Measurements from ENCODE around the gene RASSF7. TPM values are rescaled to one million over a fixed set of nuclear protein-coding genes. Genes with fewer than 3 reads are reported as not detected.

Gene RASSF7
- polyA plus RNA-seq, 1 of the 3 experiments (the other 2 are of a cell fraction): 19.8 TPM

- no peaks in the 10 kb centered on the region for H3K27me3 ChIP-seq (ENCODE audit: insufficient read depth)
- POLR2A ChIA-PET: no interaction called here
- H3K9me2 ChIP-seq: no peaks in the 10 kb centered on the region
- peaks cover 67% of the 10 kb centered on the region for H4K20me1 ChIP-seq (ENCODE audit: insufficient read depth)
- no peak for TF ChIP-seq POLR2AphosphoS5 (IDR thresholded peaks at IDR 0.05; ENCODE audit: low read depth, low read length)
- no peak for TF ChIP-seq YY1 (IDR thresholded peaks at IDR 0.05; ENCODE audit: low read depth)
- TF ChIP-seq MAX (IDR thresholded peaks at IDR 0.05; ENCODE audit: low read depth): no peak
- no peak for TF ChIP-seq JUND (IDR thresholded peaks at IDR 0.05)
- no peak for TF ChIP-seq TAF1 (IDR thresholded peaks at IDR 0.05; ENCODE audit: borderline replicate concordance, low read depth, low read length)
- TF ChIP-seq IRF3 (IDR thresholded peaks at IDR 0.05; ENCODE audit: low read depth, low read length): no peak
- TF ChIP-seq EZH2phosphoT487 (IDR thresholded peaks at IDR 0.05; ENCODE audit: borderline replicate concordance, low read depth): no peak
- no peak for TF ChIP-seq RFX5 (IDR thresholded peaks at IDR 0.05; ENCODE audit: low read length)
- no peak for TF ChIP-seq ZBTB33 (IDR thresholded peaks at IDR 0.05; ENCODE audit: borderline replicate concordance, low read depth)
- TF ChIP-seq FOXJ3 (CRISPR knock-in tag; IDR thresholded peaks at IDR 0.05): no peak
- no peak for TF ChIP-seq ELF1 (IDR thresholded peaks at IDR 0.05)
- no peak for TF ChIP-seq CHD2 (IDR thresholded peaks at IDR 0.05; ENCODE audit: low read length, partially characterized antibody)
- no peak overlapping the region for H3K4me2 ChIP-seq
- CTCF ChIA-PET: no interaction called here
- H3K79me2 ChIP-seq (ENCODE audit: insufficient read depth): peaks cover 69% of the 10 kb centered on the region
- H3K9me3 ChIP-seq: no peaks in the 10 kb centered on the region
- H3K36me3 ChIP-seq (replicated peaks in 1 of 2; ENCODE audit: control insufficient read depth in 1 of 2, insufficient read depth in 2 of 2, low read length in 1 of 2): peaks cover 27 to 60% of the 10 kb centered on the region in 2 experiments
- peaks cover 12% of the 10 kb centered on the region for H3F3A ChIP-seq (replicated peaks; ENCODE audit: insufficient read depth)
- no peaks in the 10 kb centered on the region for H3K4me1 ChIP-seq (ENCODE audit: control insufficient read depth in 1 of 2, insufficient read depth in 2 of 2, low read depth in 1 of 2, low read length in 1 of 2)
- H3K27ac ChIP-seq (ENCODE audit: low read depth in 2 of 2, low read length in 1 of 2): peak overlapping the region in 1 of 2 experiments; percentile 54; a peak in 1 of 4 replicates
- WGBS (ENCODE audit: low lambda C conversion rate): 87% methylated on average over 6 of the region's 8 CpGs
- no peak overlapping the region for H3K4me3 ChIP-seq (ENCODE audit: low read depth in 2 of 2, low read length in 1 of 2)
- H2AFZ ChIP-seq (ENCODE audit: low read depth): no peak overlapping the region
- DNase-seq: no peak
- no peak overlapping the region for H3K9ac ChIP-seq
Observed at GRCh38 chr11:587546-587945, 26.8 kb downstream of the RASSF7 start.

DNA sequence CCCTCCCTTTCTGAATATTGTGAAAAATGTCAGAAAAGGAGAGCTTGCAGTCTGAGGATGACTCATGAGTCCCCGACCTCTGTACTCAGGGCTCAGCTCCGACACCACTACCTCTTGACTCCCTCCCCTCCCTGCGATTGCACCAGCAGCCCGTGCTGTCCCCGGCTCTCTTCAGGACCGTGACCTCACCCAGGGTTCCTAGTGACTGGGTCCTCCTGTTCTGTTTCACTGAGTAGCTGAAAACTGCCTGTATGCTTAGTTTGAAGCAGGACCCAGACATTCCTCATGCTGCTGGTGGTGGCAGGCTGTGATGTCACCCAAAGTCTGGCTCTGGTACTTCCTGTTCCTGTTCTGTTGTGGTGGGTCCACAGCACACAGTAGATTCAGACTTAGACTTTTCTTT, 27.2 kb downstream of the RASSF7 start:
- H3K9ac ChIP-seq: no peak overlapping the region
- peaks cover 67% of the 10 kb centered on the region for H3K79me2 ChIP-seq (ENCODE audit: insufficient read depth)
- H3K4me3 ChIP-seq (ENCODE audit: low read depth in 2 of 2, low read length in 1 of 2): no peak overlapping the region
- H3F3A ChIP-seq (replicated peaks; ENCODE audit: insufficient read depth): peaks cover 12% of the 10 kb centered on the region
- no peaks in the 10 kb centered on the region for H3K9me3 ChIP-seq
- WGBS (ENCODE audit: low lambda C conversion rate): 50% methylated on average over 6 of the region's 6 CpGs
- POLR2A ChIA-PET: no interaction called here
- peaks cover 64% of the 10 kb centered on the region for H4K20me1 ChIP-seq (ENCODE audit: insufficient read depth)
- no peaks in the 10 kb centered on the region for H3K27me3 ChIP-seq (ENCODE audit: insufficient read depth)
- DNase-seq: no peak
- H3K4me2 ChIP-seq: no peak overlapping the region
- CTCF ChIA-PET: no interaction called here
- no peaks in the 10 kb centered on the region for H3K4me1 ChIP-seq (ENCODE audit: control insufficient read depth in 1 of 2, insufficient read depth in 2 of 2, low read depth in 1 of 2, low read length in 1 of 2)
- peak overlapping the region in 1 of 2 experiments; percentile 54; a peak in 2 of 4 replicates for H3K27ac ChIP-seq (ENCODE audit: low read depth in 2 of 2, low read length in 1 of 2)
- no peak overlapping the region for H2AFZ ChIP-seq (ENCODE audit: low read depth)
- no peaks in the 10 kb centered on the region for H3K9me2 ChIP-seq
- H3K36me3 ChIP-seq (replicated peaks in 1 of 2; ENCODE audit: control insufficient read depth in 1 of 2, insufficient read depth in 2 of 2, low read length in 1 of 2): peaks cover 31 to 63% of the 10 kb centered on the region in 2 experiments
- TF ChIP-seq, protein P1, sequence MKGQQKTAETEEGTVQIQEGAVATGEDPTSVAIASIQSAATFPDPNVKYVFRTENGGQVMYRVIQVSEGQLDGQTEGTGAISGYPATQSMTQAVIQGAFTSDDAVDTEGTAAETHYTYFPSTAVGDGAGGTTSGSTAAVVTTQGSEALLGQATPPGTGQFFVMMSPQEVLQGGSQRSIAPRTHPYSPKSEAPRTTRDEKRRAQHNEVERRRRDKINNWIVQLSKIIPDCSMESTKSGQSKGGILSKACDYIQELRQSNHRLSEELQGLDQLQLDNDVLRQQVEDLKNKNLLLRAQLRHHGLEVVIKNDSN (IDR thresholded peaks at IDR 0.05; ENCODE audit: borderline replicate concordance, low read depth): no peak
- TF ChIP-seq NRF1 (IDR thresholded peaks at IDR 0.05; ENCODE audit: low read depth, low read length) (no peak), RXRA (IDR thresholded peaks at IDR 0.05; ENCODE audit: borderline replicate concordance, low read depth) (no peak), NFIC (IDR thresholded peaks at IDR 0.05; ENCODE audit: borderline replicate concordance) (no peak), MAX (IDR thresholded peaks at IDR 0.05; ENCODE audit: low read depth) (no peak), TEAD4 (IDR thresholded peaks at IDR 0.05; ENCODE audit: borderline replicate concordance, insufficient read depth) (no peak), RAD21 (IDR thresholded peaks at IDR 0.05; ENCODE audit: low read length) (no peak), CTCF (IDR thresholded peaks at IDR 0.05) (no peak), GABPA (IDR thresholded peaks at IDR 0.05; ENCODE audit: low read depth) (no peak), SIN3A (IDR thresholded peaks at IDR 0.05; ENCODE audit: borderline replicate concordance, low read depth, low read length) (no peak), JUND (IDR thresholded peaks at IDR 0.05) (no peak), FOXJ3 (CRISPR knock-in tag; IDR thresholded peaks at IDR 0.05) (no peak), CHD2 (IDR thresholded peaks at IDR 0.05; ENCODE audit: low read length, partially characterized antibody) (no peak)
